Measurements from ENCODE around the gene CASD1.

- TF ChIP-seq CTCF (IDR thresholded peaks at IDR 0.05 in 8 of 11, conservative IDR thresholded peaks at IDR 0.05 in 3 of 11), result no peak
- no peak for TF ChIP-seq POLR2A (IDR thresholded peaks at IDR 0.05)
Measured at GRCh38 chr7:94507962-94508361, 1.6 kb upstream of the CASD1 start.
